ENCODE results near the gene IPO9.

The IPO9 gene

DNA sequence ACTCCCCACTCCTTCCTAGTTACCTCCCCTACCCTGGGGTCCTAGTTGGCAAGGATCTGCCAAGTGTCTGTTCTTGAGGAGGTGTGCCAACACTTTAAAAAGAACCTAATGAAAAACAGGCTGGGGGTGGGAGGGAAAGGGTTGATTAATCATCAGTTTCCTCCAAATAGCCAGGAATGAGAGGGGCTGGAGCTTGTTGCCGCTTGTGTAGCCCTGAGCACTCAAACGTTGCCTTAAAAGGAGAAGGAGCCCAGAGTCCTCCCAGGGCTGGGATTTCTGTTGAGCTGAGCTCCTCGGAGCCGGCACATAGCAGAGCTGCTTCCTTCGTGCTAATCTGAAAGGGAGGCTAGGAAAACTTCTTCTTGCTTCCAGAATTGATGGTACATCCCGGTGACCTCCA is 75.6 kb downstream of the IPO9 start:
- Histone ChIP-seq H3K4ac (ENCODE audit: low read depth in 1 of 2, low read length in 2 of 2) (peak overlapping the region in 1 of 2 experiments; percentile 8), H3K18ac (ENCODE audit: low read depth in 1 of 2, low read length in 2 of 2) (peak overlapping the region; percentile 16 to 91), H2AFZ (ENCODE audit: low read depth, low read length) (no peak overlapping the region), H3K4me3 (ENCODE audit: insufficient read depth in 1 of 2, low read depth in 1 of 2, low read length in 2 of 2) (peak overlapping the region in 1 of 2 experiments; percentile 31), H3K4me2 (ENCODE audit: low read length, poor library complexity, severe bottlenecking) (no peak overlapping the region), H2BK120ac (ENCODE audit: low read depth, low read length) (peak overlapping the region; percentile 89), H4K91ac (ENCODE audit: low read length) (peak overlapping the region; percentile 96), H3K79me1 (replicated peaks; ENCODE audit: low read length, poor library complexity, severe bottlenecking) (no peaks in the 10 kb centered on the region), H2BK15ac (ENCODE audit: low read depth, poor library complexity, severe bottlenecking) (peak overlapping the region; percentile 68), H3K9me3 (ENCODE audit: control insufficient read depth, low read length) (no peaks in the 10 kb centered on the region), H3K9ac (ENCODE audit: low read length) (peak overlapping the region; percentile 83), H2AK5ac (ENCODE audit: low read length, severe bottlenecking) (peak overlapping the region; percentile 88), H3K14ac (ENCODE audit: low read length in 2 of 2) (no peak overlapping the region), H3K23ac (ENCODE audit: low read length in 2 of 2) (no peak overlapping the region), H3K4me1 (ENCODE audit: control insufficient read depth, insufficient read depth, low read depth, low read length) (peaks cover 24% of the 10 kb centered on the region), H2BK5ac (ENCODE audit: low read depth, low read length, poor library complexity, severe bottlenecking) (no peak overlapping the region), H2BK12ac (ENCODE audit: low read length in 2 of 2) (peak overlapping the region; percentile 11 to 79), H3K27me3 (ENCODE audit: control insufficient read depth in 1 of 2, insufficient read depth in 1 of 2, low read length in 2 of 2) (no peaks in the 10 kb centered on the region), H3K36me3 (ENCODE audit: control insufficient read depth in 1 of 2, insufficient read depth in 2 of 2, low read depth in 1 of 2, low read length in 2 of 2) (peaks cover 0 to 4% of the 10 kb centered on the region in 2 experiments), H4K8ac (ENCODE audit: low read length) (peak overlapping the region; percentile 50), H3K27ac (ENCODE audit: low read length, poor library complexity, severe bottlenecking) (peak overlapping the region; percentile 86)
- DNase-seq: peak; percentile 86
- 0% methylated on average over 6 of the region's 6 CpGs for WGBS

DNA sequence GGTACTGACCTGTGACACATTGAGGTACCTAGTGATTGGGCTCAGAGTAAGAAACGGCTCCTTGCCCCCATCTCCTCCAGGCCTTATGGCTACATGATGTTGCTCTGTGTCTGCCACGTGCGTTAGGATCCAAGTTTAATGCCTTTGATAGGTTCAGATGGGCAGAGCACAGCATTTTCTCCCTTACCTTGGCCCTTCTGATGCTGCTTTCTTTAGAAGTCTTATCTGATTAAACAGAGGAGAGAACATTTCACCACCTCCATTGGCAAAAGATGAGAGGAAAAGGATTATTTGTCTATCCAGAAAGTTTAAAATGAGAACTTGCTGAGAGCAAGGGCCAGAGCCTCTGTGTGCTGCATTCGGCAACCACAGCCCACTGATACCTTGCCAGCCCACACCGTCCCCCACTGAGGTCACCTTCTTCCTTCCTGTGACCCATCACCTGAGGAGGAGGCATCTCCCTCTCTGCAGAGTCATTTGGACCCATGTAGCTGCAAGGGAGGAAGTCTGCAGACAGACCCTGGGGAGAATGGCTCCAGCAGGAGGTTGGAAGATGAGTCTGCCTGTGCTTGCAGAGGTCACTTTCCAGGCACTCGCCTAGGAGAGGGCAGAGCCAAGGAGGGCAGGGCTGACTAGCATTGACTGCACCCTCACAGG is 76.4 kb downstream of the IPO9 start:
- H3K9ac ChIP-seq (ENCODE audit: low read length): peak overlapping the region; percentile 83
- H2BK120ac ChIP-seq (ENCODE audit: low read depth, low read length): no peak overlapping the region
- peak overlapping the region; percentile 4 to 84 for H3K18ac ChIP-seq (ENCODE audit: low read depth in 1 of 2, low read length in 2 of 2)
- H3K9me3 ChIP-seq (ENCODE audit: control insufficient read depth, low read length): no peaks in the 10 kb centered on the region
- no peak overlapping the region for H3K4me2 ChIP-seq (ENCODE audit: low read length, poor library complexity, severe bottlenecking)
- no peak overlapping the region for H2BK15ac ChIP-seq (ENCODE audit: low read depth, poor library complexity, severe bottlenecking)
- H3K14ac ChIP-seq (ENCODE audit: low read length in 2 of 2): peak overlapping the region in 1 of 2 experiments; percentile 90
- H4K8ac ChIP-seq (ENCODE audit: low read length): peak overlapping the region; percentile 76
- H4K91ac ChIP-seq (ENCODE audit: low read length): peak overlapping the region; percentile 74
- H2AK5ac ChIP-seq (ENCODE audit: low read length, severe bottlenecking): peak overlapping the region; percentile 88
- peak overlapping the region in 1 of 2 experiments; percentile 31 for H3K4me3 ChIP-seq (ENCODE audit: insufficient read depth in 1 of 2, low read depth in 1 of 2, low read length in 2 of 2)
- peak overlapping the region; percentile 86 for H3K27ac ChIP-seq (ENCODE audit: low read length, poor library complexity, severe bottlenecking)
- H3K27me3 ChIP-seq (ENCODE audit: control insufficient read depth in 1 of 2, insufficient read depth in 1 of 2, low read length in 2 of 2): no peaks in the 10 kb centered on the region
- no peak overlapping the region for H2BK5ac ChIP-seq (ENCODE audit: low read depth, low read length, poor library complexity, severe bottlenecking)
- peak overlapping the region; percentile 76 to 81 for H3K4ac ChIP-seq (ENCODE audit: low read depth in 1 of 2, low read length in 2 of 2)
- no peak overlapping the region for H2AFZ ChIP-seq (ENCODE audit: low read depth, low read length)
- no peaks in the 10 kb centered on the region for H3K36me3 ChIP-seq (ENCODE audit: control insufficient read depth in 1 of 2, insufficient read depth in 2 of 2, low read depth in 1 of 2, low read length in 2 of 2)
- no peaks in the 10 kb centered on the region for H3K79me1 ChIP-seq (replicated peaks; ENCODE audit: low read length, poor library complexity, severe bottlenecking)
- no peak for DNase-seq
- peaks cover 24% of the 10 kb centered on the region for H3K4me1 ChIP-seq (ENCODE audit: control insufficient read depth, insufficient read depth, low read depth, low read length)
- no peak overlapping the region for H3K23ac ChIP-seq (ENCODE audit: low read length in 2 of 2)
- WGBS: 77% methylated on average over 5 of the region's 6 CpGs
- H2BK12ac ChIP-seq (ENCODE audit: low read length in 2 of 2): peak overlapping the region; percentile 9 to 95

DNA sequence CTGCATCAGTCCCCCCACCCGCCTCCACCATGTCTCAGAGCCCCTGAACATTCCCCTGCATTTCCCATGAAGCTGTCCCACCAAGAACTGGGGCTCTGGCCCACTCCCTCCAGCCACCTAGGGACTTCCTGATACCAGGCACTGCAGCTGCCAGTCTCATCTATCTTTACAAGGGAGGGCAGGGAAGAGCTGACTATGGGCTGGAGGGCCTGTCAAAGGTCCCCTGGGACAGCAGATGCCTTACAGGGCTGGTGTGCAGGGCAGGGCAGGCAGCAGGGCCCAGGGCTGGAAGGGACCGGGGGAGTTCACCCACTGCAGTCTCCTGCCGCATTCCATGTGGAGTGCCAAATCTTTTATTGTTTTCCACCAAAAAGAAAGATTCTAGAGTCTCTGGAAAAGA is 77.4 kb downstream of the IPO9 start:
- no peaks in the 10 kb centered on the region for H3K79me1 ChIP-seq (replicated peaks; ENCODE audit: low read length, poor library complexity, severe bottlenecking)
- peak overlapping the region; percentile 83 for H3K9ac ChIP-seq (ENCODE audit: low read length)
- no peak overlapping the region for H3K4me2 ChIP-seq (ENCODE audit: low read length, poor library complexity, severe bottlenecking)
- no peak overlapping the region for H3K4me3 ChIP-seq (ENCODE audit: insufficient read depth in 1 of 2, low read depth in 1 of 2, low read length in 2 of 2)
- H4K91ac ChIP-seq (ENCODE audit: low read length): peak overlapping the region; percentile 34
- H2AFZ ChIP-seq (ENCODE audit: low read depth, low read length): no peak overlapping the region
- H4K8ac ChIP-seq (ENCODE audit: low read length): peak overlapping the region; percentile 35
- no peaks in the 10 kb centered on the region for H3K27me3 ChIP-seq (ENCODE audit: control insufficient read depth in 1 of 2, insufficient read depth in 1 of 2, low read length in 2 of 2)
- H2BK120ac ChIP-seq (ENCODE audit: low read depth, low read length): no peak overlapping the region
- no peak for DNase-seq
- H2BK5ac ChIP-seq (ENCODE audit: low read depth, low read length, poor library complexity, severe bottlenecking): no peak overlapping the region
- no peak overlapping the region for H3K23ac ChIP-seq (ENCODE audit: low read length in 2 of 2)
- WGBS: 93% methylated on average over 3 of the region's 3 CpGs
- H3K4me1 ChIP-seq (ENCODE audit: control insufficient read depth, insufficient read depth, low read depth, low read length): peaks cover 24% of the 10 kb centered on the region
- peak overlapping the region; percentile 16 for H2AK5ac ChIP-seq (ENCODE audit: low read length, severe bottlenecking)
- peak overlapping the region; percentile 23 to 74 for H3K18ac ChIP-seq (ENCODE audit: low read depth in 1 of 2, low read length in 2 of 2)
- H2BK12ac ChIP-seq (ENCODE audit: low read length in 2 of 2): peak overlapping the region; percentile 65 to 85
- H3K9me3 ChIP-seq (ENCODE audit: control insufficient read depth, low read length): no peaks in the 10 kb centered on the region
- H3K14ac ChIP-seq (ENCODE audit: low read length in 2 of 2): no peak overlapping the region
- H3K27ac ChIP-seq (ENCODE audit: low read length, poor library complexity, severe bottlenecking): no peak overlapping the region
- no peak overlapping the region for H2BK15ac ChIP-seq (ENCODE audit: low read depth, poor library complexity, severe bottlenecking)
- H3K36me3 ChIP-seq (ENCODE audit: control insufficient read depth in 1 of 2, insufficient read depth in 2 of 2, low read depth in 1 of 2, low read length in 2 of 2): no peaks in the 10 kb centered on the region
- H3K4ac ChIP-seq (ENCODE audit: low read depth in 1 of 2, low read length in 2 of 2): peak overlapping the region in 1 of 2 experiments; percentile 71

DNA sequence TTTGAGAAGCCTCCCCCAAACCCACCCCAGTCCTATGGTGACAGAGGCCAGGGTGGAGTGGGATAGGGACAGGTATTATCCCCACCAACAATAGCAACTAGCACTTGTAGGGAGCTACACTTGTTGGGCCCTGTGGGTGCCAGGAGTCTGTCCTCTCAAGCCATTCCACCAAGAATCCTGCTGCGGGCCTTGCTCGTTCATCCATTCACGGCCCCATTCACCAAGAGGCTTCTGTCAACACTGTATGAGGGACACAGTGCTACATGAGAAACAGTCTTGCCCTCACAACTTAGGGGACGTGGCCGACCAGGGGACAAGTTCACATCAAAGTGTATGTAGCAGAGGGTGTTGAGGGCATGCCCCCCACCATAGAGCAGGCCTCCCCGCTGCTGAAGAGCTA is 78.7 kb downstream of the IPO9 start:
- Histone ChIP-seq H3K4ac (ENCODE audit: low read depth in 1 of 2, low read length in 2 of 2) (peak overlapping the region in 1 of 2 experiments; percentile 78), H3K18ac (ENCODE audit: low read depth in 1 of 2, low read length in 2 of 2) (peak overlapping the region in 1 of 2 experiments; percentile 9), H3K23ac (ENCODE audit: low read length in 2 of 2) (no peak overlapping the region), H3K9ac (ENCODE audit: low read length) (no peak overlapping the region), H3K4me3 (ENCODE audit: insufficient read depth in 1 of 2, low read depth in 1 of 2, low read length in 2 of 2) (no peak overlapping the region), H4K8ac (ENCODE audit: low read length) (no peak overlapping the region), H3K4me1 (ENCODE audit: control insufficient read depth, insufficient read depth, low read depth, low read length) (peaks cover 25% of the 10 kb centered on the region), H3K9me3 (ENCODE audit: control insufficient read depth, low read length) (no peaks in the 10 kb centered on the region), H3K79me1 (replicated peaks; ENCODE audit: low read length, poor library complexity, severe bottlenecking) (no peaks in the 10 kb centered on the region), H2BK12ac (ENCODE audit: low read length in 2 of 2) (peak overlapping the region; percentile 32 to 77), H3K27ac (ENCODE audit: low read length, poor library complexity, severe bottlenecking) (no peak overlapping the region), H3K4me2 (ENCODE audit: low read length, poor library complexity, severe bottlenecking) (no peak overlapping the region), H2BK15ac (ENCODE audit: low read depth, poor library complexity, severe bottlenecking) (peak overlapping the region; percentile 61), H3K27me3 (ENCODE audit: control insufficient read depth in 1 of 2, insufficient read depth in 1 of 2, low read length in 2 of 2) (no peaks in the 10 kb centered on the region), H3K14ac (ENCODE audit: low read length in 2 of 2) (peak overlapping the region in 1 of 2 experiments; percentile 14), H2BK5ac (ENCODE audit: low read depth, low read length, poor library complexity, severe bottlenecking) (no peak overlapping the region), H2BK120ac (ENCODE audit: low read depth, low read length) (peak overlapping the region; percentile 24), H4K91ac (ENCODE audit: low read length) (peak overlapping the region; percentile 43), H2AFZ (ENCODE audit: low read depth, low read length) (no peak overlapping the region), H2AK5ac (ENCODE audit: low read length, severe bottlenecking) (no peak overlapping the region), H3K36me3 (ENCODE audit: control insufficient read depth in 1 of 2, insufficient read depth in 2 of 2, low read depth in 1 of 2, low read length in 2 of 2) (no peaks in the 10 kb centered on the region)
- DNase-seq: no peak
- WGBS: 99% methylated on average over 6 of the region's 6 CpGs
